Adipocyte (in vitro differentiated cells): ENCODE measurements around the gene ZNHIT6.
A peak's percentile ranks its signal among the peaks of the same experiment; 100 is the strongest.

Source experiments
- DNase-seq: peaks from one replicate; pipeline ENCODE4 v3.0.0-alpha.2; 2015; ENCODE audit warnings: low read depth
- H3K27me3 ChIP-seq: replicated peaks from 2 replicates; pipeline ENCODE4 v1.7.0; 2013; ENCODE audit warnings: mild to moderate bottlenecking, low read length, moderate library complexity; ENCODE audit not compliant: control insufficient read depth, insufficient read depth
- H3K36me3 ChIP-seq: 2 replicates; pipeline ENCODE4 v1.7.0; 2013; ENCODE audit warnings: low read length, mild to moderate bottlenecking, moderate library complexity; ENCODE audit not compliant: control insufficient read depth, insufficient read depth, severe bottlenecking
- H3K4me1 ChIP-seq: 2 replicates; pipeline ENCODE4 v1.7.0; 2013; ENCODE audit warnings: mild to moderate bottlenecking, low read length, moderate library complexity; ENCODE audit not compliant: control insufficient read depth, insufficient read depth
- H3K4me3 ChIP-seq: 2 replicates; pipeline ENCODE4 v1.7.0; 2013; ENCODE audit warnings: mild to moderate bottlenecking, low read length, moderate library complexity
- H3K9ac ChIP-seq: 2 replicates; pipeline ENCODE4 v1.7.0; 2013; ENCODE audit warnings: mild to moderate bottlenecking, low read length, moderate library complexity
- H3K9me3 ChIP-seq: 2 replicates; pipeline ENCODE4 v1.7.0; 2013; ENCODE audit warnings: mild to moderate bottlenecking, low read length, moderate library complexity; ENCODE audit not compliant: control insufficient read depth

ZNHIT6 gene

GRCh38 chr1:85705940-85706339 is 2.3 kb downstream of the ZNHIT6 start:
- Histone ChIP-seq H3K4me1 (peaks cover 17% of the 10 kb centered on the region), H3K27me3 (no peaks in the 10 kb centered on the region), H3K9ac (no peak overlapping the region), H3K9me3 (no peaks in the 10 kb centered on the region), H3K4me3 (peak overlapping the region; percentile 98), H3K36me3 (peaks cover 51% of the 10 kb centered on the region)
- DNase-seq = no peak

- peak; percentile 69 for DNase-seq
- Histone ChIP-seq H3K4me1 (no peaks in the 10 kb centered on the region), H3K36me3 (peaks cover 78% of the 10 kb centered on the region), H3K9ac (no peak overlapping the region), H3K27me3 (no peaks in the 10 kb centered on the region), H3K9me3 (no peaks in the 10 kb centered on the region), H3K4me3 (no peak overlapping the region)
Observed at GRCh38 chr1:85700422-85700821, 7.8 kb downstream of the ZNHIT6 start.

GRCh38 chr1:85697895-85698294 is 10.3 kb downstream of the ZNHIT6 start:
- Histone ChIP-seq H3K36me3 (peaks cover 57% of the 10 kb centered on the region), H3K4me3 (no peak overlapping the region), H3K9ac (no peak overlapping the region), H3K4me1 (no peaks in the 10 kb centered on the region), H3K27me3 (no peaks in the 10 kb centered on the region), H3K9me3 (no peaks in the 10 kb centered on the region)
- no peak for DNase-seq

- DNase-seq = peak; percentile 86
- H3K4me1 ChIP-seq = peaks cover 7% of the 10 kb centered on the region
- H3K9me3 ChIP-seq = no peaks in the 10 kb centered on the region
- no peaks in the 10 kb centered on the region for H3K27me3 ChIP-seq
- H3K36me3 ChIP-seq = peaks cover 35% of the 10 kb centered on the region
- H3K4me3 ChIP-seq = no peak overlapping the region
- H3K9ac ChIP-seq = peak overlapping the region; percentile 48
Observed at GRCh38 chr1:85692730-85693314, 15.4 kb downstream of the ZNHIT6 start.

GRCh38 chr1:85689775-85690404 is 18.3 kb downstream of the ZNHIT6 start:
- Histone ChIP-seq H3K27me3 (no peaks in the 10 kb centered on the region), H3K9ac (no peak overlapping the region), H3K9me3 (no peaks in the 10 kb centered on the region), H3K4me3 (no peak overlapping the region), H3K36me3 (peaks cover 37% of the 10 kb centered on the region), H3K4me1 (peaks cover 7% of the 10 kb centered on the region)
- peak; percentile 25 for DNase-seq

- Histone ChIP-seq H3K4me3 (no peak overlapping the region), H3K4me1 (peaks cover 11% of the 10 kb centered on the region), H3K36me3 (peaks cover 30% of the 10 kb centered on the region), H3K9ac (no peak overlapping the region), H3K9me3 (no peaks in the 10 kb centered on the region), H3K27me3 (no peaks in the 10 kb centered on the region)
- peak; percentile 20 for DNase-seq
Observed at GRCh38 chr1:85683292-85684025, 24.8 kb downstream of the ZNHIT6 start.

GRCh38 chr1:85681087-85681486 is 27.1 kb downstream of the ZNHIT6 start:
- H3K36me3 ChIP-seq = peaks cover 43% of the 10 kb centered on the region
- H3K4me3 ChIP-seq = no peak overlapping the region
- no peak overlapping the region for H3K9ac ChIP-seq
- H3K4me1 ChIP-seq = peaks cover 11% of the 10 kb centered on the region
- no peaks in the 10 kb centered on the region for H3K9me3 ChIP-seq
- H3K27me3 ChIP-seq = no peaks in the 10 kb centered on the region
- no peak for DNase-seq

- no peak overlapping the region for H3K4me3 ChIP-seq
- no peak overlapping the region for H3K9ac ChIP-seq
- H3K36me3 ChIP-seq = peaks cover 59% of the 10 kb centered on the region
- DNase-seq = no peak
- H3K4me1 ChIP-seq = peaks cover 7% of the 10 kb centered on the region
- no peaks in the 10 kb centered on the region for H3K9me3 ChIP-seq
- H3K27me3 ChIP-seq = no peaks in the 10 kb centered on the region
Observed at GRCh38 chr1:85678193-85678592, 30.0 kb downstream of the ZNHIT6 start.

- Histone ChIP-seq H3K9me3 (no peaks in the 10 kb centered on the region), H3K27me3 (no peaks in the 10 kb centered on the region), H3K4me3 (no peak overlapping the region), H3K4me1 (peaks cover 7% of the 10 kb centered on the region), H3K9ac (no peak overlapping the region), H3K36me3 (peaks cover 61% of the 10 kb centered on the region)
- no peak for DNase-seq
Observed at GRCh38 chr1:85677656-85678055, 30.6 kb downstream of the ZNHIT6 start.

GRCh38 chr1:85672031-85672660 is 36.1 kb downstream of the ZNHIT6 start:
- Histone ChIP-seq H3K9ac (no peak overlapping the region), H3K4me1 (no peaks in the 10 kb centered on the region), H3K4me3 (no peak overlapping the region), H3K36me3 (peaks cover 70% of the 10 kb centered on the region), H3K9me3 (no peaks in the 10 kb centered on the region), H3K27me3 (no peaks in the 10 kb centered on the region)
- DNase-seq = no peak

GRCh38 chr1:85665932-85666331 is 42.3 kb downstream of the ZNHIT6 start:
- Histone ChIP-seq H3K4me1 (no peaks in the 10 kb centered on the region), H3K4me3 (no peak overlapping the region), H3K9ac (no peak overlapping the region), H3K36me3 (peaks cover 42% of the 10 kb centered on the region), H3K27me3 (no peaks in the 10 kb centered on the region), H3K9me3 (no peaks in the 10 kb centered on the region)
- no peak for DNase-seq
